ENCODE data around the gene STAC2. TPM values are rescaled to one million over a fixed set of nuclear protein-coding genes. Genes with fewer than 3 reads are reported as not detected.

The STAC2 gene
- total and polyA plus RNA-seq, 9 of the 15 experiments (the other 6 are each of a cell fraction or from before 2014, with no cell fraction given): not detected

DNA sequence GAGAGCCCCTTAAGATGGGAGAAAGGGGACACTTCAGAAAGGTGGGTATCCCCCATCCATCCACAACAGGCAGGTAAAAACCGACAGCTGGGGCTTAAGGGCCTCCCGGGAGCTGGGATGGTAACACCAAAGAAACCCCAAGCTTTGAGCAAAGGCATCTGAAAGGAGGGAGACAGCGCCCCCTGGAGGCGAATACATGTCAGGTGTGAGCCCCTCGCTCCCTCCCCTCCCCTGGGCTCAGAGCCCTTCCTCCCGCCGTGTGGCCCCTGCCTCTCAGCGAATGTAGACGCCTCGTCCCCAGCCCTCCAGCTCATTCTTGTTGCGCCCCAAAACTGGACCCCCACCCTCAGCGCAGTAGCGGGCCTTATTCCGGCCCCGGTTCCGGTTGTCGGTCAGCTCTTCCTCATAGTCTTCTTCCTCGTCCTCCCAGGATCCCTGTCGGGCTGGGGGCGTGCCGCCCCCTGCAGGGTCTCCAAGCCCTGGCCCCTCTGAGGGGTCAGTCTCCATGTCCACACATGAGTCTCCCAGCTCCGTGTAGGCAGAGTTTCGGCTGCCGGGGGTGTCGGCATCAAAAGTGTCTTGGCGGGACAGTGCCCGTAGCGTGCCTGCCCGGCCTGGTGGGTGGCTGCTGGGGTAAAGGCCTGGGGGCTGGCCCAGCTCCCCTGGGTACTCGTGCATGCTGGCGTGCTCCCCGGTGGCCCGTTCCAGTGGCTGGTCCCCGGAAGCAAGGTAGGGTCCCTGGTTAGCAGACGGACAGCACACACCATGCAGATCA lies 50.6 kb downstream of the STAC2 start (continued):
- TF ChIP-seq U2AF2 (optimal IDR thresholded peaks at IDR 0.05; ENCODE audit: low read depth, low read length) (no peak), VEZF1 (CRISPR knock-in tag; IDR thresholded peaks at IDR 0.05) (peak; percentile 39; the same call in 1 of the 2 replicates)
- TF ChIP-seq, protein P1, sequence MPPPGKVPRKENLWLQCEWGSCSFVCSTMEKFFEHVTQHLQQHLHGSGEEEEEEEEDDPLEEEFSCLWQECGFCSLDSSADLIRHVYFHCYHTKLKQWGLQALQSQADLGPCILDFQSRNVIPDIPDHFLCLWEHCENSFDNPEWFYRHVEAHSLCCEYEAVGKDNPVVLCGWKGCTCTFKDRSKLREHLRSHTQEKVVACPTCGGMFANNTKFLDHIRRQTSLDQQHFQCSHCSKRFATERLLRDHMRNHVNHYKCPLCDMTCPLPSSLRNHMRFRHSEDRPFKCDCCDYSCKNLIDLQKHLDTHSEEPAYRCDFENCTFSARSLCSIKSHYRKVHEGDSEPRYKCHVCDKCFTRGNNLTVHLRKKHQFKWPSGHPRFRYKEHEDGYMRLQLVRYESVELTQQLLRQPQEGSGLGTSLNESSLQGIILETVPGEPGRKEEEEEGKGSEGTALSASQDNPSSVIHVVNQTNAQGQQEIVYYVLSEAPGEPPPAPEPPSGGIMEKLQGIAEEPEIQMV (tag; conservative IDR thresholded peaks at IDR 0.05; ENCODE audit: low read depth): no peak

DNA sequence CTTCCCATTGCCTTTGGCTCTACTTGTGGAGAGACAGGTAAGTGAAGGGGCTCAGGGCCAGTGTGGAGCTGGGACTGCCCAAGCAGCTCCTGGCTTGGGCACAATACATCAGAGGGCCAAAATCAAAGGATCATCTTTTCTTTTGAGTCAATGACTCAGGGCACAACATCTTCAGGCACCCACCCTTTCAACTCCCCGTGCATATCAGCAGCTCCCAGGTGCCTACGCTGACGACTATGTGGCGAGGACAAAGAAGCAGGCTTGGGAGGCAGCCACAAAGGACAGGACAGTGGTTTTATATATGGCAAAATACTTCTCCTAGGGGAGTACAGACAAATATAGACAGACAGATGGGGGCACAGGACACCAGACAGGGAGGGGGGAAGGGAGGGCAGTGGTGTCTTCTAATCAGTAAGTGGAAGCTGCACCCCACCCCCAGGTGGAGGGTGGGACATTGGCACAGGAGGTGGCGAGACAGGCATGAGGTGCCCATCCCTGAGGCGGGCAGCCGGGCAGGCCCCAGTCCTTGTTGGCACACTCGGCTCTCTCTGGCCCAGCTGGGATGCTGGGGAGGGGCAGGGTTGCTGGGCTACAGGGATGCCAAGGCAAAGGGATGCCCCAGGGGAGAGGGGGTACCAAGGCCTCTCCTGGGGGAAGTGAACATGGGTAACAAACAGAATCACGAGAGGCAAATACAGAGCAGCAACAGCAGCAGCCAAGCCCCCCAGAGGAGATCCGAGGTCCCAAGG lies 52.0 kb downstream of the STAC2 start:
- H3K27me3 ChIP-seq (ENCODE audit: control insufficient read depth in 2 of 2, insufficient read depth in 2 of 2, low read length in 2 of 2): no peaks in the 10 kb centered on the region
- in situ Hi-C loops (cut with MboI): no loop called here
- WGBS (ENCODE audit: insufficient coverage, low coverage, missing lambda C conversion rate): 39% methylated on average over 9 of the region's 10 CpGs
- H3K79me2 ChIP-seq (ENCODE audit: control insufficient read depth, insufficient read depth, low read length): no peaks in the 10 kb centered on the region
- no peak for ATAC-seq
- H3K4me1 ChIP-seq (replicated peaks in 1 of 2; ENCODE audit: control insufficient read depth in 2 of 2, insufficient read depth in 2 of 2, low read length in 2 of 2): peaks cover 7 to 33% of the 10 kb centered on the region in 2 experiments
- H3K27ac ChIP-seq (ENCODE audit: extremely low read depth, low read depth, low read length): no peak overlapping the region
- intact Hi-C loops (cut with micrococcal nuclease): no loop called here
- no peak for DNase-seq (ENCODE audit: extremely low read depth in 1 of 4, low spot score in 3 of 4)
- ChIA-PET CTCF (ENCODE audit: low intra/inter-chr PET ratio) (interaction anchor here (2.5 kb wide), 1 partner anchor 104 kb away, joined by 6 read pairs; no protein-coding TSS in a partner anchor), POLR2A (interaction anchor here (0.5 to 2.5 kb wide), 3 partner anchors 9 to 508 kb away, joined by 3 to 14 read pairs (median 3); no protein-coding TSS in a partner anchor)
- H3K4me2 ChIP-seq (ENCODE audit: insufficient read depth, low read length): no peak overlapping the region
- H3K36me3 ChIP-seq (ENCODE audit: control insufficient read depth, insufficient read depth, low read length): peaks cover 12% of the 10 kb centered on the region; the same call in 2 of the 3 replicates
- H3K9me3 ChIP-seq (replicated peaks; ENCODE audit: control insufficient read depth, insufficient read depth, low read depth, low read length): no peaks in the 10 kb centered on the region
- H2AFZ ChIP-seq (ENCODE audit: low read depth, low read length): no peak overlapping the region
- H4K20me1 ChIP-seq (replicated peaks; ENCODE audit: control insufficient read depth, insufficient read depth, low read length): peaks cover 6% of the 10 kb centered on the region
- H3K9ac ChIP-seq (ENCODE audit: insufficient read depth in 1 of 2, low read depth in 2 of 2, low read length in 2 of 2): no peak overlapping the region
- no TSS peak for BruUV-seq (replicated peaks)
- peaks cover 5% of the 10 kb centered on the region for H3K9me1 ChIP-seq (ENCODE audit: control insufficient read depth, insufficient read depth, low read length)
- no peak for FAIRE-seq
- H3K4me3 ChIP-seq: no peak overlapping the region
- TF ChIP-seq BCLAF1 (IDR thresholded peaks at IDR 0.05; ENCODE audit: borderline replicate concordance in 1 of 2, control insufficient read depth in 1 of 2, low read depth in 2 of 2, low read length in 1 of 2) (no peak), ZNF77 (CRISPR knock-in tag; IDR thresholded peaks at IDR 0.05) (no peak), ZNF717 (CRISPR knock-in tag; IDR thresholded peaks at IDR 0.05) (no peak), ZBTB34 (CRISPR knock-in tag; IDR thresholded peaks at IDR 0.05) (no peak), LCOR (CRISPR knock-in tag; IDR thresholded peaks at IDR 0.05) (no peak)
- TF ChIP-seq, protein P2, sequence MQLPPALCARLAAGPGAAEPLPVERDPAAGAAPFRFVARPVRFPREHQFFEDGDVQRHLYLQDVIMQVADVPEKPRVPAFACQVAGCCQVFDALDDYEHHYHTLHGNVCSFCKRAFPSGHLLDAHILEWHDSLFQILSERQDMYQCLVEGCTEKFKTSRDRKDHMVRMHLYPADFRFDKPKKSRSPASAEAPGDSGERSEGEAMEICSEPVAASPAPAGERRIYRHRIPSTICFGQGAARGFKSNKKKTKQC (CRISPR knock-in tag; IDR thresholded peaks at IDR 0.05): no peak

Data from K562 (cell line).